ENCODE measurements around the gene C22orf23.

GRCh38 chr22:37995460-37995859 lies 42.1 kb upstream of the C22orf23 start:
- TF ChIP-seq CTCF (conservative IDR thresholded peaks at IDR 0.05 in 1 of 2, IDR thresholded peaks at IDR 0.05 in 1 of 2; ENCODE audit: extremely low read depth in 1 of 2, insufficient read depth in 1 of 2, low read depth in 1 of 2, low read length in 2 of 2) = no peak
- TF ChIP-seq EZH2 (IDR thresholded peaks at IDR 0.05; ENCODE audit: borderline replicate concordance, low read length) = no peak

All from mammary epithelial cell (primary cell).